A549 (cell line): ENCODE measurements around the gene OR4D2.

Experiments used
- BHLHE40 ChIP-seq: IDR thresholded peaks from 2 replicates; pipeline ENCODE4 v1.6.1; 2012; ENCODE audit warnings: low read depth, low read length, inconsistent platforms
- CHD2 ChIP-seq: fragments of 150-350 bp; IDR thresholded peaks from 2 replicates; pipeline ENCODE4 v1.6.1; 2014; ENCODE audit warnings: low read length; ENCODE audit not compliant: partially characterized antibody
- CTCF ChIP-seq: fragments of >200 bp; sonication (Bioruptor Twin); formaldehyde crosslinking; IDR thresholded peaks from 3 replicates; pipeline ENCODE4 v1.5.1; 2016
- KDM5A ChIP-seq: fragments of 200-600 bp; sonication (generic); IDR thresholded peaks from 2 replicates; pipeline ENCODE4 v1.6.1; 2016; ENCODE audit warnings: antibody characterized with exemption, mild to moderate bottlenecking
- RAD21 ChIP-seq, 2 experiments: fragments of >200 bp in 1 of 2; sonication (Bioruptor Twin) in 1 of 2; formaldehyde crosslinking in 1 of 2; IDR thresholded peaks in 1 of 2; conservative IDR thresholded peaks in 1 of 2; 2 replicates in 1 of 2; 3 replicates in 1 of 2; pipeline ENCODE4 v1.6.1; 2012 to 2018; ENCODE audit warnings: inconsistent platforms in 1 of 2
- TP53 ChIP-seq: fragments of 250-450 bp; sonication (Bioruptor Pico); IDR thresholded peaks from 2 replicates; pipeline ENCODE4 v1.5.0; 2021; ENCODE audit warnings: mild to moderate bottlenecking, moderate library complexity

- TF ChIP-seq CTCF = no peak
- no peak for TF ChIP-seq TP53 (CRISPR knock-in tag)
- no peak for TF ChIP-seq KDM5A
- no peak for TF ChIP-seq CHD2
- no peak for TF ChIP-seq RAD21 (conservative IDR thresholded peaks at IDR 0.05 in 1 of 2, IDR thresholded peaks at IDR 0.05 in 1 of 2)
- no peak for TF ChIP-seq BHLHE40
Observed at GRCh38 chr17:58181796-58182195, 15.0 kb downstream of the OR4D2 start.
